NCI-H2081 treated with DMSO at 0.1 percent for 48 hours (cell line): Measurements from ENCODE around the gene CNTN4.

Experiments used
- DNase-seq: peaks from one replicate; lab custom pipeline; 2025; lab: John Stamatoyannopoulos, UW

Gene CNTN4

DNA sequence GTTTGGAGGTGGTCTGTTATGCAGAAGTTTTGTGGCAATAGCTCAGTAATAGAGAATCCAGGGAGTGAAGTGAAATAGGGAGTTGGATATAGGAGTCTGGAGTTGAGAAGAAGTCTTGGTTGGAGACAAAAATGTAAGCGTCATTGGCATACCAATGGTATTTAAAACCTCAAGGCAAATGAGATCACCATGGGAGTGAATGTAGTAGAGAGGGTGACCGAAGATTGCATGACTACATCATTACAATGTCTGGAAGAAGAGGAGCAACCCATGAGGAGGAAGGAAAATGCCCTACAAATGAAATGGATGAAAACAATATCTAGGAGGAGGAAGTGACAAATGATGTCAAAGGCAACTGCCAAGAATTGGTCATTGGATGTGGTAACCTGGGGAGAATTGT, 54.4 kb downstream of the CNTN4 start:
- DNase-seq = no peak

DNA sequence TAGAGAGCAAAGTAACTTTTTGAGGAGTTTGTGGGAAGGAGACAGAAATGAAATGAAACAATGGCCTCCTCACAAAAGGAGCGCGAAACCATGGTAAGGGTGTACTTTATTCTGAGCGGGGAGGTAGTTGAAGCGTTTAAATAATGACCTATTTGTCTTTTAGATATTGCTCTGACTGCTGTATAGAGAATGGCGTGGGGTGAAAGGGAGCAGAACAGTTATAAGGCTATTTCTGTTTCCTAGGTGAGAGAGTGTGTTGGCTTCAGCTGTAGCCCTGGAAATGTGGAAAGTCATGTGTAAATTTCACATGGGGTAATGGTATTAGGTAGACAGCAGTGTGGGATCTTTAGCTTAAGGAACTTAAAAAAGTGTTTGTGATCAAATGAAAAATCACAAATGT, 54.9 kb downstream of the CNTN4 start:
- no peak for DNase-seq

DNA sequence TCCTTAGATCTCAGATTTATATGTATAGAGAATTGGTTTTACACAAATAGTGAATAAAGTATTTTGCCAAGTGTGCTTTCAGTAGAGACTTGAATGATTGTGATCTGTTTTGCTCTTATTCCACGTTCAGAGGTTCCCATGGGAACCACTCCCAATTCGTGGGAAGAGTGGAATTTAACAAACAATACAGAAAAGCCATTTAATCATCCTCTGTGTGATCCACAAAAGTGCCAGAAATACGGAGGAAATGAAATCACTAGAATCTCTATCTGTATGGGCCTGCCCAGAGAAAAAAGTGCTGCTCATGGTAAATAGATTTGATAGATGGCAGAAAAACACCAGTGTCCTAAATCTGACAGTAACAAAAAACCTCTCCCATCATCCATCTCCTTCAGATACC, 56.0 kb downstream of the CNTN4 start:
- no peak for DNase-seq

DNA sequence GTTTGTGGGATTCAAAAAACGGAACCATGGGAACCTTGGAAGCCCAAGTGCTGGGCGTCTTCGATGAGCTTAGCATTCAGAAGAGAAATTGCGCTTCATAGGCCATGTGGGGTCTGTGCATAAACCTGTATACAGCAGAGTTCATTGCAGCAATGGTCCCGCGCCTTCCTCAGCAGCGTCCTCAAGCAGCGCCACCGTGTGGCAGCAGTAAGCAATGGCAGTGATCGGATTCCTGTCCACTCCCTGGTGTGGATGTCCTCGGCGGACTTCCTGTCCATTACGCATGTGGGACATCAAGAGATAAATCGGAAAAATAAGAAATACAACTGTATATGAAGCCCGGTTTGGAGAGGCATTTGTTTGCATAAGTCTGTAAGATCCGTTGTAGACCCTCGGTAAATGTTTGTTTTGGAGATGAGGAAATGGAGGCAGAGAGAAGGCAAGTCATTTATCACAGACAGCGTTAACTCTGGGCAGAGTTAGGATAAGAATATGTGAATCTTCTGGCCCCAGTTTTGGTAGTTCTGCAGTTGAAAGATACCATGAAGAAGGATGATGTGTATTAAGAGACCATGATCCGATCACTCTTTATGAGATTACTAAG, 57.7 kb downstream of the CNTN4 start:
- no peak for DNase-seq

DNA sequence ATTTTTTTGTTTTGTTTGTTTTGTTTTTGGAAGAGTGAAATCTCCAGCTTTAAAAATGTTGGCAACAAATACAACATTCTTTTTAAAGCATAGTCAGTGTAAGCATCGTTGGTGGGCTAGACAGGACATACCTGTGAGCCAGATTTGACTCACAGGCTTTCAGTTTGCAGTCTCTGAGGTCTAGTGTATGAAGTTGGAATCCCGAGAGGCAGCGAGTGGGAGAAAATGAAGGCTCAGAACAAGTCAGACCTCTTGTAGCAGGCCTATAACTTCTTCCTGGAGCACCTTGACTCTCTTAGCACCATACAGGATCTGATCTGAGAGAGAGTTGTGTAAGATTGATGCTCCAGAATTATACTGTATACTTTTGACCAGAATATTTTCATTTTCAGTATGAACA, 60.2 kb downstream of the CNTN4 start:
- DNase-seq = no peak

DNA sequence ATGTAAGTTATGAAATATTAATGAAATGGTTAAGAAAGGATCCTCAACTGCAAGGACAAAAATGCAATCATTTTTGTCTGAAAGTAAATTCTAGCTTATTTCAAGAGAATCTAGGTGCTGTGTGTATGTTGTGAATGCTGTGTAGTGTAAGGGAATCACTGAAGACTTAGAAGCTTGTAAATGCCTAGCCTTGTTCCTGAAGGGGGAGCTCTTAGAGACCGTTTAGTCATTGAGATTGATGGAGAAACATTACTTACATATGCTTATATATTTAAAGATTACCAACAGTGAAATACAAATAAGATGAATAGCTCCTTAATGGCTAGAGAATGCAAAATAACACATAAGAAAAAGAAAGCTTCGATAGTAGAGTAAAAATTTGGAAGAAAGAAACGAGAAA, 67.9 kb downstream of the CNTN4 start:
- no peak for DNase-seq

DNA sequence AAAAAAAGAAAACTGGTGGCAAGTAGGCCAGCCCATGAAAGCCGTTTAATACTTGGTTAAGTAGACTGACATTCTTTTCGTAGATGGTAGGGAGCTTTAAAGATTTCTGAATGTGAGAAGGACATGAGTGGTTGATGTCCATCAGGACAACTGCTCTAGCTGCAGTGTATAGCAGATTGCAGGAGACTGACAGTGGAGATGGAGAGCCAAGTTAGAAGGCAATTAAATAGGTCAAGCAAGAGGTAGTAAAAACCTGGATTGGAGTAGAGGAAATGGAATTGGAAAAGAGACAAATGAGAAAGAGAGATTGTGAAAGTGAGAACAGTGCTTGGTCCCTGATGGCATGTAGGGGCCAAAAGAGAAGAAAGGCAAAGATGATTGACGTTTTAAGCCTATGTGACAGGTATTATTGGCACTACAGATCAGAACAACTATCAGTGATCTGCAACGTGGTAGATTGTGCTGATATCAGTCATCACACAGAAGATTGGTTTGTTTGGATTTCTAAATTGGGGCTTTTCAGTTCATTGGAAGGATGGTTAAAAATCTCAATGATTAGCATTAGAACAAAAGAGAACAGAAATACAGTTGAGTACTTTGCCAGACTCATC, 74.0 kb downstream of the CNTN4 start:
- DNase-seq = peak; percentile 23

DNA sequence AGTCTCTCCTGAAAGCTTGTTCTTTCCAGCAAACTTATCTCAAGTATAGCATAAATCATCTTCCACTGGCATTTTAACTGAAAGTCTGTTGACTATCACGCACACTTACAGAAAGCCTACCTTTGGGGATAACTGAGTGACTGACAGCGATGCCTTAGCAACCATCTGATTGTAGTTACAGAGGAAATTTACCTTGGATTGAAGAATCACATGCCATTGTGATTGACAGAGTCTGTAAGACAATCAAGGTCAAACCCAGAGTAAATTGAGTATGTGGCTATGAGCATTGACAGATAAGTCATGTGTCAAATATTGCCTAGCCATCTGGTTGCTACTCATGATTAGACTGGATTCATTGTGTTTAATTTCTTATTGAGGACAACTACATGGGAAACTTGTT, 82.0 kb downstream of the CNTN4 start:
- no peak for DNase-seq

DNA sequence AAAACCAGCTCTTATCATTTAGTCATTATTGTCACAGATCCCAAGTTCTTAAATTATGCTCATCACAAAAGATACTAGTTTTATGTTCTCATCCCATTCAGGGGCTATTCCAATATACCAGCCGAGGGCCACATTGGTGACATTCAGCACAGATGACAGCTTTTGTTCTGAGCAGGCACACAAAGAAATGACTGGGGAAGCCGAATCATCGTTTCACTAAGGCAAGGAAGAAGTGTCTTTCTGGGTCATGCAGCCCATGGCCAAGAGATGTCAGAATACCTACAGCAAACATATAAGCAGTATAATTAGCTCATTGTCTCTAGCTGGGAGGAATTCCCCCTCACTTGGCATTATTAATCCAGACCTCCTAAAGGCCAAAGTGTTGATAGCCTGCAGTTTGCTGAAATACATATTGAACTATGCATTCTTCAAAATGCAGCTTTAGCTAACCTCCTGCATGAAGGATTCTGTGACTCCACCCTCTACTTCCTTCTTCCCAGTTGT, 100.2 kb downstream of the CNTN4 start:
- DNase-seq = no peak

DNA sequence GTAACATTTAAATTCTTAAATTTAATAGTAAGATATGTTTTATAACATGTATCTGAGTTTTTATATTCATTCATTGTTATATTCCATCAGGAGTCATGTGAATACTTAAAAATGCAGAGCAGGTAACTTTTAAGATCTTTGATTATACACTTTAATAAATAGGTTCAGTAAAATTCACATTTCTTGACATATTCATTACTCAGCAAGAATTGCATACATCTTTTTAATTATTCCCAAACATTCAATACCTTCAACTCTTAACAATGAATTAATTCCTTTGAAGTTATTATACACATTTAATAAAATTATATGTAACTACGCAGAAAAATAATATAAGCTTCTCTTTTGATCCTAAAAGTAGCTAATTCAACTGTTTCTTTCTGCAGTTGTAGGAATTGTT, 105.4 kb downstream of the CNTN4 start:
- no peak for DNase-seq

DNA sequence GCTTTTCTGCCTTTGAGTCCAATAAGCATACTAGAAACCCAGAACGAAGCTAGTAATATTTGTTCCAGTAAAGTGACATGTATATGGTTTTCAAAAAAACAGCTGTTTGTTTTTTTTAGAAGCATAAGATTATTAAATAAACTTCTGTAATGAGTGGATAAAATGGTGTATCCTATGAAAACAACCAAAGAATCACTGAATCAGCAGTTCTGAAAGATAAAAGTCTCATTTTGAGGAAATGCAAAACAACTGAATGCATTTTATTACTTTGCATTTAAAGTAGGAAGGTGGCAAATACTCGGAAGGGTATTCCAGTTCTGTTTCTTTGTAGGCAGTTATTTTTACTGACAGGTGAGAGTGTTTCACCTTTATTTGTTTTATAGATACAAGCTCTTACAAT, 107.0 kb downstream of the CNTN4 start:
- DNase-seq = no peak

DNA sequence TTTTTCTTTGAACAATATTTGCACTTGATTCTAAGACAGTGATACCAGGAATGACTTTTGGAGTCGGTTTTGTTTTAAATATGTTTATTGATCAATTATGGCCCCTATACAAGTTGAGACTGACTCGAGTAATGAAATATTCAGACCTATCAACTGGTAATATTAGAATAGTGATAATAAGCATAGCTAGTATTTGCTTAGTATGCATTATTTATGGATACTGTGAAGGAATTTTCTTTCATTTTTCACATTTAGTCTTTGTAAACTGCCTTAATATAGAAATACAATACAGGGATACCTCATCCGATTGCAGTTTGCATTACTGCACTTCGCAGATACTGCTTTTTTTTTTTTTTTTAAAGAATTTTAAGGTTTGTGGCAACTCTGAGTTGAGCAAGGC, 107.9 kb downstream of the CNTN4 start:
- DNase-seq = no peak

DNA sequence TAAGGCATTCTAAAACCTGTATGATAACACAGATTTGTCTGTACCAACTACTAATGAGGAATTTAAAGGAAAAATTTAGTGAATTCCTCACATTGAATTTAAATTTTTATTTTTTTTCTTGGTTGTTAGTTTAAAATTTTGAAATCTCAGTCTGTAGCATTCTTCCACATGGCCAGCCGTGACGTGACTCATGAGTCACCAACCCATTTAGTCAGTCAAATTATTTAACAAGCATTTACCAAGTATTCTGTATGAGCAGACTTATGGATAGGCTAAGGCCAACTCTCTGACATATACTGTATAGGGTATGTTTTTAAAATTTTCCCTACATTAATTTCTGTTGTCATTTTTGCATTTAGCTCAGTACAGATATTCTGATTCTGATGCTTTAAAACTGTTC, 112.9 kb downstream of the CNTN4 start:
- no peak for DNase-seq

DNA sequence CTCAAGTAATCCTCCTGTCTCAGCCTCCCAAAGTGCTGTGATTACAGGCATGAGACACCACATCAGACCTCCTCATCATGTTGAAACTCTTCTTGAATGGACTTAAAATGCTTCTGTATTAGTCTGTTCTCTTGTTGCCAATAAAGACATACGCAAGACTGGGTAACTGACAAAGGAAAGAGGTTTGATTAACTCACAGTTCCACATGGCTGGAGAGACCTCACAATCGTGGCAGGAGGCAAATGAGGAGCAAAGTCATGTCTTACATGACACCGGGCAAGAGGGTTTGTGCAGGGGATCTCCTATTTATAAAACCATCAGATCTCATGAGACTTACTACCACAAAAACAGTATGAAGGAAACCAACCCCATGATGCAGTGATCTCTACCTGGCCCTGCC, 113.5 kb downstream of the CNTN4 start:
- DNase-seq = no peak

DNA sequence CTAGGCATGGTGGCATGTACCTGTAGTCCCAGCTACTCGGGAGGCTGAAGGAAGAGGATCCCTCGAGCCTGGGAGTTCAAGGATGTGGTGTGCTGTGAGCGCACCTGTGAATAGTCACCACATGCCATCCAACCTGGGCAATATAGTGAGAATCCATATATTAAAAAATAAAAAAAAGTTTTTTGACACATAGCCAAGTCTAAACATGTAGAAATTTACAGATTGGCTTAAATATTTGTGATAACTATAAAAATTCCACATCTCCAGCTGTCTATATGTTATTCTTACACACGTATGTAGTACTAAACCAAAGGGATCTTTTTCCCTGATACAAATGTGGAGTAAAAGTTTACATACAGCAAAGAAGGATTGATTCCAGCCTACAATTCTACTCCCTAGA, 119.7 kb downstream of the CNTN4 start:
- DNase-seq = no peak

DNA sequence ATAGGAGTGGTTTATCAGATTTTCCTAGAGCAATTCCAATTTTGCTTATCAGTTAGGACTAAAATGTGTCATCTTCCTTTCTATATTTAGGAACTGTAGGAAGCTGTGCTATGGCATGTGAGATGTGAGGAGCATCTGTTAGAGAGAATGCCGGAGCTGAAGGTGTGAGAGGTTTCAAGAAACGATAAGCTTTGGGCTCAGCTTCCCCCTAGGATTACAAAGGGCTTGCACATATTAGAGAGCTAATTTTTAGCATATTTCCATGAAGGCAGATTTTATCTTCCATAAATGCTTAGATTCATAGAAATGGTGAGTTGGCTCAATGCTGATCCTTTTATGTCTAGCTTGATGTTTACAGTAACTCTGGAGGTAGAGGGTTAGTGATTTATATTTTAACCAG, 120.2 kb downstream of the CNTN4 start:
- DNase-seq = no peak

DNA sequence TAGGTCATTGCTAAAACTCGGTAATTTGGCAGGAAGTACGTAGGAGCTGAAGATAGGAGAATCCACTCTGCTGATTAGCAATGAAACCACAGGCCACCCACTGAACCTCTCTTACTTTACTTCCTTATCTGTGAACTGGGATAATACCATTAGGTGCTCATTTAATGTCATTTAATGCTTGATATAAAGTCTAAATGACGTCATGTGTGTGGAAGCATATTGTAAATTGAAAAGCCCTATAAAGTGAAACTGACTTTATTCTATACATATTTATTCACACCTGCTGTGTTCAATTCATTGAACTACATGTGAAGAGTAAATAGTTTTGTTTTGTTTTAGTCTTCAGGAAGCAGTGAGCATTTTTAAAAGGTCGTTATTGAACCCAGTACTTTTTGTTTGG, 137.5 kb downstream of the CNTN4 start:
- no peak for DNase-seq

DNA sequence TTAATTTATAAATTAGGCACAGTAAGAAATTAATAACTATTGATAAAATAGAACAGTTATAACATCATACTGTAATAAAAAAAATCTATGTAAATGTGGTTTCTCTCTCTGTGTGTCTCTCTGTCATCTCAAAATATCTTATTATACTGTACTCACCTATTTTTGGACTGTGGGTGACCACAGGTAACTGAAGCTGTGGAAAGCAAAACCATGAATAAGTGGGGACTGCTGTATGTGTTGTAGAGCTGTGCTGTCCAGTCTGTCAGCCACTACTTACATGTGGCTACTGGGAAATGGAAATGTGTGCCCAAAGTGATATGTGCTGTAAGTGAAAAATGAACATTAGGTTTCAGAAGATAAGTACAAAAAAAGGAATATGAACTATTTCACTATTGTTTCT, 145.5 kb downstream of the CNTN4 start:
- DNase-seq = no peak

DNA sequence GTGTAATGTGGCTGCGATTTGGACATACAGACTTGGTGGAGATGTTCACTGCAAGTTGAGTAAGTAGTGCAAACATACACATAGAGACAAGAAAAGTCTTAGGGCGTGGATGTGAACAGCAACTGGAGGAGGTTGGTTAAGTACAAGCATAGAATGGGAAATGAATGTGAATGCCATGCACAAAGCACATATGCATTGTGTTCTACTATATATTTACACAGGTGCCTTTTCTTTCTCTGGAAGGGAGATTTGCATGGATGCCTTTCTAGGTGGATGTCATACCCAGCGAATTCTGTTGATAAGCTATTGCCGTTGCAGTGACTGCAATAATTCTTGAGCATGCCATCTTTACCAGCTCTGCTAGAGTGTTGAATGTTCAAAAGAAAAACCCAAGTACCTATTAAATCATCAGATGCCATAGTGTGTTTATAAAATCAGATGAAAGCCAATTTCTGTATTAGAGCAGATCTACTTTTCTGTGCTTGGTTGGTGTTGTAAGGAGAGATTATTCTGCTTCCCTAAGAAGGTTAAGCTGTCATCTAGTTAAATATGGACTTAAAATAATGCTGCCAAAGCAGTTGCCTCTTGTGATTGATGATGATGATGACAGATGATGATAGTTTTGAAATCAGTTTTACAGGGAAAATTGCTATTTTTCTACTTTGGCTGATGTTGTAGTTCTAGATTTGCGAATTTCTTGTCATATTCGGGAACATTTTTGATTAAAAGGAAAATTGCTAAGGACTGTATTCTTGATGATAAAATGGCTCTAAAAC, 148.4 kb downstream of the CNTN4 start:
- DNase-seq = peak; percentile 9

DNA sequence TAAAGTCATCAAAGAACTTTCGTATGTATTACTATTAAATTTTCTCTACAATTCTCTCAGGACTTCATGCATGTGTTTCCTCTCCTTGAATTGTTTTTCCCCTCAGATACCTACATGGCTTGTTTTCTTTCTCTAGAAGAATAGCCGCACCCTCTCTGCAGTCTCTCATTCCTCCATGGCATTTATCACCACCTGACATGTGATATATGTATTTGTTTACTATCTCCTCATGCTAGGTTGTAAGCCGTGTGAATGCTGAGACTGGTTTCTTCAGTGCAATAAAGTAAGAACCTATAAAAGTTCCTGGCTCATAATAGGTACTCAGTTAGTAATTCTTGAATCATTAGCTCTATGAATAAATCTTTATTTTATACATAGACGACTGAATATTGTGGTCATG, 149.2 kb downstream of the CNTN4 start:
- no peak for DNase-seq

DNA sequence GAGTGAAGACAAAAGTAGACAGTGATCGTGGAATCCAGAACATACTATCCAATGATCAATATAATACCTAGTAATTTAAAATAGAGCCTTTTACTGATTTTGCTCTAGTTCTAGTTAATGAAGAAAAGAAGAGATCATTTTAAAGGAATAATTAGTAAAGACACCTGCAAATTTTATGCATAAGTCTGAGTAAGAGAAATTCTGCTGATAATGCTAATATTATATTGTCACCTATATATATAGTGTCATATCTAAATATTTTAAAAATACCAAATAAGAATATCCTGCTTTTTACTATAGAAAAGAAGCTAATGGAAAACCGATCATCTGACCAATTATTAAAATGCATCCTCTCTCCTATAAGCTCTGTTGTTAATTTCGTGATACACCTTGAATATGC, 152.1 kb downstream of the CNTN4 start:
- no peak for DNase-seq

DNA sequence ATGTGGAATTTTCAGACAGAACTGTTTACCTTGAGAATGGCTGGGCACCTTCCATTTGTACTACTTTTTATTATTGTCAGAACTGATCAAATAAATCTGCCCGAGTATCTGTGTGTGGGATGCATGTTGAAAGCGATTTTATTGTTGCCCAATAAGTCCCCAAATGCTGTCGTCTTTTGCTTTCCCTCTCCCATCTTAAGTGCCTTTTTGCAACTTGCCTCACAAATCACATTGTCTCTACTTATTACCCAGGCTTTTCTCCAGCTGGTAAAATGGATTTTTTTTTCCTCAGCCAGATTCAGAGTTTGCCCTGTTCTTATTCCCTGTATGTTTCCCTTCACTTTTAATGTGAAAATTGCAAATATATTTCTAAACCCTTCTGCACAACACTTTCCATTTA, 163.1 kb downstream of the CNTN4 start:
- DNase-seq = no peak

DNA sequence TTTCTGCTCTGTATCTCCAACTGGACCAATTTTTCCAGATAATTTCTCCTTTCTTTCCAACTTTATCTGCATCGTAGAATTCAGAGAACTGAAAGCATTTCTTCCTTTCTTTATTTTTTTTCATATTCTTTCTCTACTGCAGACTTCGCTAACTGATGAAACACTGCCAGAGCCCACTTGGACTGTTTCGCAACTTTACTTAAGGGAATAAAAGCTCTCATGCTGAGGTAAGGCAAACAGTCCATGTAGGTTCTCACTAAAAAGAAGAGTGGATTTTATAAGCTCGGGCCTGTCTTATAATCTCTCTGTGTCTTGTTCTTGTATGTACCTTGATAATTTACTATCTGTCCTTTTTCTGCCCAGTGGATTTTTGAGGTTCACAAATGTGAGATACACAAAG, 163.5 kb downstream of the CNTN4 start:
- no peak for DNase-seq

DNA sequence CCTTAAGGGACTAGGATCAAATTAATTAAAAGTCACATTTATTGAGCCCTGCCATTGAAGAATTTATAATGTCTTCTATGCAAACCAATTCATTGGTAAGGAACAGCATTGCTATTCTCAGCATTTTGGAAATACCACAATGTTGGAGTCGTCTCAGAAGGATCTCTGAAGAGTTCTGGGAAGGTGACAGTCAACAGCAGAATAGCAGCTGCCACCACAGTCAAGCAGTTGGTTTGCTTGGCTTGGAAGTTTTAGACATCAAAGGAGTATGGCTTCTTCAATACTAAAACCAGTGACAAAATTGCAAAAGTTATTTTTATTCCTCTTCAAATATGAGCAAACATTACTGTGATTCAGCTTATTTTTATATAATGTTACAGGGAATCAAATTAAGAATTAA, 167.9 kb downstream of the CNTN4 start:
- DNase-seq = no peak
